Stimulated activated CD4-positive, alpha-beta T cell treated with anti-CD3 and anti-CD28 coated beads, Interleukin-2, amount 100 ng/mL, for 4 hours (primary cell): ENCODE measurements around the gene HSDL2.
"Not testable (repeated sequence)": the region's sequence is repeated elsewhere in the genome, so short reads cannot be mapped to it uniquely, and the experiment has no call there.

Experiments used
- DNase-seq: peaks from one replicate; pipeline ENCODE4 v3.0.0-alpha.2; 2020; ENCODE audit warnings: low read depth

The HSDL2 gene

DNA sequence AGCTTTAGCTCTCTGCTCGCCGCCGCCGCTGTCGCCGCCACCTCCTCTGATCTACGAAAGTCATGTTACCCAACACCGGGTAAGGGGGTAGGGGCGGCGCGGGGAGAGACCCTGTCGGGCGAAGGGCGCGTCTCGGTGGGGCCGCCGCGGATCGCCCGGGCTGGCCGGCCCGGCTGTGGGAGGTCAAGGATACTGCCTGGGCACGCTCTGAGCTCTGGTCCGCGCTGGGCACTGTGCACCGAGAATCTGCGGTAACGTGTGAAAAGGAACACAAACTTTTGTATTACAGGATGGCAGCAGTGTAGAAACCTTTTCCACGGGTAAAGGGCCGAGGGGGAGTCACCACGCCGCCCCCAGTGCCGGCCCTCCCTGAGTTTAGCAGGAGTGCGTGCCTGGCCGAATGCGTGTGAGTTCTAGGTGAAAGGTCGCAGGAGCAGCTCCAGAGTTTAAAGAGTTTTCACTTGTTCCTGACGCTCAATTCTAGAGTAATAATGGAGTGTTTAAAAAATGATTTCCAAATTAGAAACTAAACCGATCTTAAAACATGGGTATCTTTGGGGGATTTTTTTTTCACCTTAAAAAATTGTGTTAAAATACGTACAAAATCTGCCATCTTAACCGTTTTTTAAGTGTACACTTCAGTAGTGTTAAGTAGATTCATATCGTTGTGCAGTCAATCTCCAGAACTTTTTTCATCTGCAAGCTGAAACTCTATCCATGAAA is at the start of gene HSDL2:
Gene HSDL2, plus strand, starts transcription at position 7 of the 723 bp plus-strand sequence. Its CDS starts 56 bp downstream, at position 63.
- no peak for DNase-seq

DNA sequence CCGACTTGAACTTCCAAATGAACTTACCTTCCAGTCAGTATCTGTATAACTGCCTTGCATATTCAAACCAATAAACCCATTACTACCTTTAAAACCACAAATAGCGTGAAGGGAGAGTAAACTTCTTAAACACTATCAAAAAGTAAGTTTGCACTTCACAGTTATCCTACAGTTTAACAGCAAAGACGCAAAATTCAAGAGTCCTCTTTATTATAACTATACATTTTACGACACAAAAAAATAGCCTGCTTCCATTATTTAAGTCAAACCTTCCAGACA is 48.3 kb upstream of the HSDL2 start:
- no peak for DNase-seq

DNA sequence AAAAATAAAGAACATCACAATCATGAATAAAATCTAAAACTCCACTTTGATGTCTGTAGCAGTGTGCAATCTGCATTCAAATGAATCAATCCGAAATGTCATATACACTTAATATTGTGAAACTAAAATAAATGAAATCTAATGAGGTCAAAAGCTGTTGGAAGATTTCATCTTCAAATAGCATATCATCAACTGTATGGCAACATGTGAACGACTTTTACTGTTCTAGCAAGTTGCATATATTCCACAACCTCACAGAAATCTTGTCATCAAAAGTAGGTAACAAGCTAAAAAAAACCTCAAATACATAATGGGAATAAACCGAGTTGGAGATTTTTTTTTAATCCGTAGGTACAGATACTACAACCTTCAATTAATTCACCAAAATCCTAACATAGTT is 47.7 kb upstream of the HSDL2 start:
- no peak for DNase-seq

DNA sequence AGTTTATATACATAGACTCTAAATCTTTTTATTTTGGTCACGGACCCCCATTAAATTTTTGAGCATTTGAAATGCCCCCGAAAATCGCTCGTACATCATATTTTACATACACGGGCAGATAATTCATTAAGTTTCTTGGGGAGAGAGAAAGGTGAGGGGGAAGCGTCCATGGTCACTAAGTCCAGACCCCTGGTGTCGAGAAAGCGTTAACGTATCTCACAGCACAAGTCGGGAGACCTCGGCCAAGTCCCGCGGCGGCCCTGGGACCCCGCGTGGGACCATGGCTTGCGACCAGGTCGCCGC is 47.3 kb upstream of the HSDL2 start:
- no peak for DNase-seq

DNA sequence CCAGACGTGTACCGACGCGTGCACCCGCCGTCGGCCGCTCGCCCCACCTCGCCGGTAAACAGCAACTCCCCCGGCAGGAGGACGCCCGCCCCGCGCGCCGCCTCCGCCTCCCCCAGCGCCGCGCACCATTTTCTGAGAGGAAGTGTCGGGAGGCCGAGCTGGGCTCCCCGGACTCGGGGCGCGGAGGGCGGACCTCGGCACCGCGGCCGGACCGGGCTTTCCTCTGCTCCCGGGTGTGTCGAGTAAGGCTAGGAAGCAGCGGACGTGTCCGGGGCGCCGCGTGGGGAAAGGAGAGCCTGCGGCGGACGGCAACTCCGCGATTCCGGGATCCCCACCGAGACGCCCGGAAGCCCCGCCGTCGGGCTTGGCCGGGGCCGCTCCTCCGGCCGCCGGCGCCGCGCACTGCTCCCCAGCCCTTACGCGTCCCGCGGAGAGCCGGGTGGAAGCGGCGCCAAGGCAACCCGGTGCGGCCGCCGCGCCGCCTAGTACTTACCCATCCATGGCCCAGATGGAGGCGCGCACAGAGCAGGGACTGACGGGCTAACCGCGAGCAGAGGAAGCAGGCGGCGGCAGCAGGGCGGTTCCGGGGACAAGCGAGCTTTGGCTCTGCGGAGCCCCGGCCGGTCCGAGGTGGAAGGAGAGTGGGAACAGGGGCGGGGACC is 46.8 kb upstream of the HSDL2 start, which contains the start of gene PTBP3:
Gene PTBP3, minus strand, starts transcription at position 643 of the 662 bp plus-strand sequence. CDS start 35,754 bp downstream, outside the sequence.
- peak; percentile 61 for DNase-seq

DNA sequence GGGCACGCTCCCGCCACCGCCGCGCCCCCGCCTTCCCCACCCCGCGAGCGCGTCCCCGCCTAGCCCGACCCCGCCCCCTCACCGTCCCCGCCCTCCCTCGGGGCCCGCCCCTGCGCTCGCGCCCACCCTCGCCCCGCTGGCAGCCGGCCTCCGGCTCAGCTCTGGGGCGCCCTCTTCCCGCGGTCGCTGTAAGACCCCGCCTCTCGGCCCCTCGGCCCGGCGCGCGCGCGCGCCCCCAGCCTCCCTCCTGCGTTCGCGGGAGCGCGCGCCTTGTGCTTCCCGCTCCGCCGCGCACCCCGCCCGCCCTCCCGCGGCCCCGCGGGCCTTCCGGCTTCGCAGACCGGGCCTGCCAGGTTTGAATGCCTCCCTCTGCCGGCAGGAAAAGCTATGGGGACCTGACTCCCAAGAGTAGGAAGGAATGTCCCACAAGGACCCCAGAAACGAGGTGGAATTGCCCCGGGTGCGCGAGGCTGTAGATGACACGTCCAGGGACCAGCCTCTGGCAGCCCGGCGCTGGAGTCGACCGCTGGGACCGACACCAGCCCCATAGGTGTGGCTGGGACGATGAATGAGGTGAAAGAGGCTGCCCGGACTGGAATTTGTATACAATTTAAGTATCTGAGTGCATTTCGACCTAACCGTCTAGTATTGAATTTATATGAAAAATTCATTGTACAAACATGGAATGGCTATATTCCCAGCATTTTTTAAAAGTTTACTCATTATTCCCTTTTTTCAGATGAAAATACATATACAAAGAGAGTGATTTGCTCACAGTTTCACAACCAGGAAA is 46.1 kb upstream of the HSDL2 start:
- DNase-seq = peak; percentile 93

DNA sequence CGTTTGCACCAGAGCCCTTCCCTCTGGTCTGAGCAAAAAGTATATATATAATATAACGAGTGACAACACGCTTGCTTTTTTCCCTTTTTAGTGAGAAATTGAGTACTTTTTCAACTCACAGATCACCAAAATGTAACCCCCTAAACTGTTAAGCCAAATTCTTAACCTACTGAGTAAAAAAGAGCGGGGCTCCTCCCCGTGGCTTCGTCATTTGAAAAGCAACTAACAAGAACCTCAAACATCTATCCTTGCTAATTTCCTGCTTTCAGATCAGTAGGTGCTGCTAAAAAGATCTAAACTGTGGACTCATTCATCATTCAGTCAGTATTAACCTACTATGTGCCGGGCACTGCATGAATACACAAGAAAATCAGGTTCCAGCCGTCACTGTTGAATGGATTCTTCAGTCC is 45.5 kb upstream of the HSDL2 start:
- peak; percentile 14 for DNase-seq

DNA sequence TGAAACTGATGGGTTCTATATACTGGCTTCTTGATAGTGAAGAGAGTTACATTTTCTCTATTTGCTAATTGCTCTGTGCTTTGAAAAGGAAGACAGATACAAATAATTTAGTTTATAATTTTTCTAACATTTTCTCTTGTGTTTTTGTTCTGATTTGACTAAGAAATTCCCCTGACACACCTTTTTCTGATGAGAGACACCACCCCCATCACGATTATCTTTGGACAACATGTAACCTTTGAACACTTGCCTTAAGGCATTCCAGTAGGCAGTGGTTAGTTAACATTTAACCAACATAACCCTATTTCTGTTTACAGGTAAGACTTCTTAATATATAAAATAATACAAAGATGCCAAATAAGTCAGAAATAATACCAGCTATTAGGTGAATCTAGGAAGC is 42.4 kb upstream of the HSDL2 start:
- DNase-seq = no peak

DNA sequence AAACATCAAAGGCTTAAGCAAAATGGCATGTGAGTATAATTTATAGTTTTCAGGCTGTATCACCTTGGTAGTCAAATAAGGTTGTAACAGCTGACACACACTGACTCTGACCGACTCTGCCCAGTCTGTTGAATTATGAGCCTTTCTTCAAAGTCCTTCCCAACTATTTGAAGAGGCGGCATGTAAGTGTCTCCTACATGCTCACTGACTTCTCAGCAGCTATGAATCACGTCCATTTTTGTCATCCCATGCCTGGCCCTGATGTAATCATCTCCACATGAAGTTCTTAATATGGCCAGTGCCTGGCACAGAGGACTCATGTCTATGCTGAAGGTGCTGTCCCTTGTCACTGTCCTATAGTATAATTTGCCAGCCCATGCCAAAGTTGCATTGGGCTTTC is 41.3 kb upstream of the HSDL2 start:
- no peak for DNase-seq

DNA sequence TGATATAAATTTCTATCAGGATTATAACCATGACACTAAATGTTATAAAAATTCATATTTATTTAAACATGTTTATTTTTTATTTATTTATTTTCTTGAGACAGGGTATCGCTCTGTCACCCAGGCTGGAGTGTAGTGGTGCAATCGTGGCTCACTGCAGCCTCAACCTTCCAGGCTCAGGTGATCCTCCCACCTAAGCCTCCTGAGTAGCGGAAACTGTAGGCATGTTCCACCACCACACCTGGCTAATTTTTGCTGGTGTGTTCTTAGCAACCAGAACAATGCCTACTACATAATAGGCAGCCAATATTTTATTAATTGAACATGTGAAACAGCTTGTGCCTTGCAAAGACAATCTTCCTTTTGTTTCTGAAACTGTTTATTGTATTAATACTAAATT is 40.0 kb upstream of the HSDL2 start:
- no peak for DNase-seq

DNA sequence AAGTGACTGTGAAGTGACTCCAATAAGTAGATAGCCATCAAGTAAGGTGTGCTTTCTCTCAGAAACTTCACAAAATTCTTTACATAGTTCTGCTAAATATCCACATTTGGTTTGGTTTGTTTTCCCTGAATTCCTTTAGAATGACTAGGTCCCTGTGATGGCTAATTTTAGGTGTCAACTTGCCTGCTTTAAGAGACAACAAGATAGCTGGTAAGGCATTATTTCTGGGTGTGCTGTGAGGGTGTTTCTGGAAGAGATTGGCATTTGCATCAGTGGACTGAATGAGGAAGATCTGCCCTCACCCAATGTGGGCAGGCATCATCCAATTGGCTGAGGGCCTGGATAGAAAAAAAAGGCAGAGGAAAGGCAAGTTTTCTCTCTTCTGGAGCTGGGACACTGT is 38.2 kb upstream of the HSDL2 start:
- DNase-seq = no peak

DNA sequence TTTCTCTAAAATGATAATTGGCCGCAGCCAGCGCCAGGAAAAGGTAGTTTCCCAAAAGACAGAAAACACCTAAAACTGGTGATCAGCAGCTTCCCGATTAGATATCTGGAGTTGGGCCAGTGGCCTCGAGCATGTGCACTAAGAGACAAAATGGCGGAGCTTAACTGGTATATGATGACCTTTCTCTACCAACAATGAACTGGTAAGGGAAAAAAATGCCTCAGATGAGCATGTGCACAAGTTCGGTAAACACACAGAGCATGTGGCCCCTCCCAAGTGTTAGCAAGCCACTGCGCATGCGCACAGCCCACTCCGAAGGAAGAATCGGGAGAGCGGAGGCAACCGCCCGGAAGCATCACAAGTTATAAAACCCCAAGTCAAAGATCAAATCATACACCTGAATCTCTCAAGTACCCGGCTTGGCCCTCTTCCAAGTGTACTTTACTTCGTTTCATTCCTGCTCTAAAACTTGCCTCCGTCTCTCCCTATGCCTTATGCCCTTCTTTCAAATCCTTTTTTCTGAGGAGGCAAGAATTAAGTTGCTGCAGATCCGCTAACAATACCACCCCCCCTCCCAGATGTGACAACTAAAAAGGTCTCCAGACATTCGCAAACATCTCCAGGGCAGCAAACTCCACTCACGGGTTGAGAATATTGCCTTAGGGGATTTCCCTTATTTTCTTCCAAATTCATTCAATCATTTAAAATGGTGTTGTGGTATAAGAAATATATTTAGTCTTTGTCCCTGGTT is 31.5 kb upstream of the HSDL2 start:
- peak; percentile 72 for DNase-seq

DNA sequence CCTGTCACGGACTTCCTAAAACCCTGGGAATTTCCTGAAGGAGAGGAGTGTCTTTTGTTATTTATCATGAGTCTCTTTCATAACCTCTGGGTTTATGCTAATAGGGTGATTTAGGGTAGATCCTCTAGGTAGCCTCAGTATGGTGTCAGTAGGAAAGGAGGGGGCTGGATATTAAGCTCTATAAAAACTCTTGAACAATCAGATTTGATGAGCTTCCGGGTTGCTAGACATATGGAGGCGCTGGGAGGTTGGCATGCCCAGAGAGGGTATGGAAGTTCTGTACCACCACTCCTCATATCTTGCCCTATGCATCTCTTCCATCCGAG is 30.9 kb upstream of the HSDL2 start:
- DNase-seq = no peak

DNA sequence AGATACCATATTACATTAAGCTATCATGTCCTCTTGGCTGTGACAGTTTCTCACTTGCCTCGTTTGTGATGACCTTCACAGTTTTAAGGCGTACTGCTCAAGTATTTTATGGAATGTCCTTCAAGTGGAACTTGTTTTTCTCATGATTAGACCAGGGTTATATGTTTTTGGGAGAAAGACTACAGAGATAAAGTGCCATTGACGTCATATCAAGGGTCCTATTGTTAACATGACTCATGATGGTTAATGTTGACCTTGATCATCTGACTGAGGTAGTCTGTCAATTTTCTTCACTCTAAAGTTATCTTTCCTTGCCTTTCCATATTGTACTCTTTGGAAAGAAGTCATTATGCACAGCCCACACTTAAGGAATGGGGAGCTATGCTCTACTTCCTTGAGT is 28.7 kb upstream of the HSDL2 start:
- DNase-seq = no peak

DNA sequence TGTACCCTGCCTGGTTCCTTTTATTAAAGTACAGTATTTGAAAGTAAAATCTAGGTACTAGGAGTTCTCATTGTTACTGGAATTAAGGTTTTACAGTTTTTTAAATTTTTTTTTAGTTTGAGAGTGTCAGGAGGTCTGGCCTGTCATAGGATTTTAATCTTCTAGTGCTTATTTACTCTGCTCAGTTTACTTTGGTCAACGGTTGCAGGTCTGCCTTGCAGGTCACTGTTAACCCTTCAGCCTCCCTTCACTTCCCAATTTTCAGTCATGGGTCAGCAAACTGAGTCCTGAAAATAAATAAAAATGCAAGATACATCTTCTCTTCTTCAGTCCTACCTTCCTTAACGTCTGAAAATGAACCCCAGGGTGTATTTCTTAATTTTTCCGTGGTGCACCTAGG is 27.7 kb upstream of the HSDL2 start:
- DNase-seq = no peak

DNA sequence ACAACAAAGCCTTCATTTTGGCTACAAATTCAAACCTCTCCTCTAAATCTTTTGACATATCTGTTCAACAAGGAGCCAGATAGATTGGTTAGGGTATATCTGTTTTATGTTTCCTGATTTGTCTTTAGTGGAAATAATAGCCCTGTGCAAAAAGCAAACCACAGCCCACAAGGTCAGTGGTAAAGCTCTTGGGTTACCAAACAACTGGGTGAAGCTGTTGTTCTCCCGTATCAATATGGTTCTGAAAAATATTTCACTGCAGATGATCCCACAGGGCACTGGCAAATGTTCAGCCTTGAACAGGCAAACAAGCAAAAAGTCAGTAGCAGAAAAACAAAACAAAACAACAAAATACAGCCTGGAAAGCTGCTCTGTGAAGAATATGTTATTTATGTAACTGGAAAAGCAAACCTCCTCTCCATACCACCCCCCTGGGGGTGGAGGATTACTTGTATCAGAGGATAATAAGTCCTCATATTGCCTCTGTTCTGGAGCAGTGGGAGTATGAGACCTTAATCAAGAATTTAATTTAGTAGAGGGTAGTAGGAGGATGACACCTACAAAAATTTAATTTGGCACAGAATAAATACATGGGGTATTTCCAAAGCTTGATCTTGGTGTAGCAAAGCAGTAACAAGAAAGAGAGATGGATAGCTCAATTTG is 25.7 kb upstream of the HSDL2 start:
- no peak for DNase-seq

DNA sequence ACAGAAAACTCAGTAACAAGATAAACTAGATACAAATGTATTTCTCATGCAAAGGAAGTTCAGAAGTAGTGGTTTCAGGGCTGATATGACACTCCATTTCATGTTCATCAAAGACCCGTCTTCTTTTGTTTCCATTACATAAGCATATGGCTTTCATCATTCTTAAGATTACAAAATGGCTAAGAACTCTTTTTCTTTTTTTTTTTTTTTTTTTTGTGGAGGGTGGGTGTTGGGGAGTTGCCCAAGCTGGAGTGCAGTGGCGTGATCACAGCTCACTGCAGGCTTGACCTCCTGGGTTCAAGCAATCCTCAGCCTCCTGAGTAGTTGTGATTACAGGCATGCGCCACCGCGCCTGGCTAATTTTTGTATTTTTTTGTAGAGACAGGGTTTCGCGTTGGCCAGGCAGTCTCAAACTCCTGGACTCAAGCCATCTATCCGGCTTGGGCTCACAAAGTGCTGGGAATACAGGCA is 24.4 kb upstream of the HSDL2 start:
- no peak for DNase-seq

DNA sequence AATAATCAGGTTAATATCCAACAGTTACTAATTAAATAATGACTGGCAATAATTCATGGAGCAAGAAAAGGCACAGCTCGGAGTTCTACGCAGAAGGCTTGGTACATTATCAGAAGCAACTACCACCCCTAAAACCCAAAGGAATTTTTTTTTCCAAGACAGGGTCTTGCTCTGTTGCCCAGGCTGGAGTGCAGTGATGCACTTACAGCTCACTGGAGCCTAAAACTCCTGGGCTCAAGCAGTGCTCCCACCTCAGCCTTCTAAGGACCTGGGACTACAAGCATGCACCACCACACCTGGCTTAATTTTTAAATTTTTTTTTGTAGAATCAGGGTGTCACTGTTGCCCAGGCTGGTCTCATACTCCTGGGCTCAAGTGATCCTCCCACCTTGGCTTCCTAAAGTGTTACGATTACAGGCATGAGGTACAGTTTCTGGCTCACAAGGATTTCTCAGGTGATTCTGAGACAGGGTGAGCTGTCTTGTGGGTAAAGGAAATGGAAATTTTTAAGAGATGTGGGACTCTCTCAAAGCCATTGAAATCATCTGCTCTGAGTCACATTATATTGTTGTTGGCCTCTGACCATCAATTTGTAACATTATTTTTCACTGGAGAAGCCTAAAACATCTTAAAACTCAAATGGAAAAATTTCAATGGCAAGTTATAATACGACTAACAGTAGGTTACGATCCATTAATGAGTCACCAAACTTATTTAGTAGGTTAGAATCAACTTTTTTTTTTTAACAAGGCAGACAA is 19.7 kb upstream of the HSDL2 start:
- no peak for DNase-seq

DNA sequence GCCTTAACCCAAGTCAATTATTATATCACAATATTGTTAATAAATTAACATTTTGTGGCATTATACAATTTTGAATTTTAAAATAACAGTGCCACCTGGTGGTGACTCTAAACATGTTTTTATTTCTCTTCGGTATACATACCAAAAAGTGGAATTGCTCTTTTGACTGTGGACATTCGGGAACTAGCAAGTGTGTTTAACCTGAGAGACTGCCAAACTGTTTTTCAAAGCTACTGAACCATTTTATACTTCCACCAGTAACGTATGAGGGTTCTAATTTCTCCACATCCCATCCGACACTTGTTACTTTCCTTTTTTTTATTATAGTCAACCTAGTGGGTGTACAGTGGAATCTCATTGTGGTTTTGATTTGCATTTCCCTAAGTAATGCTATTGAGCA is 18.3 kb upstream of the HSDL2 start:
- DNase-seq = no peak

DNA sequence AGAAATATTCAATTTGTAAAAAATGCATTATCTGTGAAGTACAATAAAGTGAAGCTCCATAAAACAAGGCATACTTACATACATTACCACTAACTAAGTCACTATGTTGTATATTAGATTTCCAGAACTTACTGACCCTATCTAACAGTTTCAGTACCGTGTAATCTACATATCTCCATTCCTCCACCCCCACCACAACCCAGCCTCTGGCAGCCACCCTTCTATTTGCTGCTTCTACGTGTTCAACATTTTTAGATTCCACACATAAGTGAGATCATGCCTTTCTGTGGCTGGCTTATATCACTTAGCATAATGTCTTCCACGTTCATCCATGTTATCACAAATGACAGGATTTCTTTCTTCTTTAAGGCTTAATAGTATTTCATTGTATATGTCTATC is 15.1 kb upstream of the HSDL2 start:
- no peak for DNase-seq

DNA sequence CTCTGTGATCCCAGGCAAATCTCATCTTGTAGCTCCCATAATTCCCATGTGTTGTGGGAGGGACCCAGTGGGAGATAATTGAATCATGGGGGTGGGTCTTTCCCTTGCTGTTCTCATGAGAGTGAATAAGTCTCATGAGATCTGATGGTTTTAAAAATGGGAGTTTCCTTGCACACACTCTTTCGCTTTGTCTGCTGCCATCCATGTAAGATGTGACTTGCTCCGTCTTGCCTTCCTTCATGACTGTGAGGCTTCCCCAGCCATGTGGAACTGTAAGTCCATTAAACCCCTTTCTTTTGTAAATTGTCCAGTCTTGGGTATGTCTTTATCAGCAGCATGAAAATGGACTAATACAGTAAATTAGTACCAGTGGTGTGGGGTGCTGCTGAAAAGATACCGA is 14.7 kb upstream of the HSDL2 start:
- DNase-seq = not testable (repeated sequence)
